GM21381 (cell line): ENCODE results near the gene INKA2.

Experiments used
- ATAC-seq: cut with Tn5 transposase; IDR thresholded peaks from one replicate; pipeline ENCODE4 v1.9.1; 2021; ENCODE audit warnings: mild to moderate bottlenecking, moderate library complexity; ENCODE audit not compliant: unreplicated experiment

The INKA2 gene

GRCh38 chr1:111706921-111707320, 32.3 kb downstream of the INKA2 start:
- ATAC-seq, result no peak

GRCh38 chr1:111705841-111706240, 33.4 kb downstream of the INKA2 start:
- ATAC-seq, result no peak

GRCh38 chr1:111704776-111705175, 34.4 kb downstream of the INKA2 start:
- no peak for ATAC-seq

GRCh38 chr1:111704240-111704639, 35.0 kb downstream of the INKA2 start:
- no peak for ATAC-seq

- ATAC-seq, result no peak
Observed at GRCh38 chr1:111702504-111703050, 36.6 kb downstream of the INKA2 start.

GRCh38 chr1:111699268-111699667, 39.9 kb downstream of the INKA2 start:
- no peak for ATAC-seq

- ATAC-seq, result no peak
Observed at GRCh38 chr1:111696330-111696729, 42.9 kb downstream of the INKA2 start.

GRCh38 chr1:111695801-111696200, 43.4 kb downstream of the INKA2 start:
- no peak for ATAC-seq

GRCh38 chr1:111691886-111692285, 47.3 kb downstream of the INKA2 start:
- ATAC-seq, result no peak

GRCh38 chr1:111690306-111690617, 48.9 kb downstream of the INKA2 start:
- no peak for ATAC-seq
